Measurements from ENCODE around the gene BAD. TPM values are rescaled to one million over a fixed set of nuclear protein-coding genes. Genes with fewer than 3 reads are reported as not detected.

The BAD gene
- total RNA-seq, 2 experiments from 2014 or later, result 21.2 to 74.2 TPM

- ChIA-PET CTCF (ENCODE audit: unreplicated experiment) (no interaction called here), POLR2A (interaction anchor here (0.6 to 2.1 kb wide), 3 partner anchors 15 to 30 kb away, joined by 3 to 15 read pairs (median 4); partner anchors contain the start of gene FERMT3)
- no peaks in the 10 kb centered on the region; the same call in 1 of the 2 replicates for H4K20me1 ChIP-seq (ENCODE audit: insufficient read depth, low read length)
- no peak overlapping the region for H3K4me3 ChIP-seq (ENCODE audit: low read depth, low read length, poor library complexity, severe bottlenecking)
- no peaks in the 10 kb centered on the region for H3K9me2 ChIP-seq (ENCODE audit: insufficient read depth, low read length)
- peaks cover 15% of the 10 kb centered on the region for H3K4me1 ChIP-seq (ENCODE audit: insufficient read depth, low read length, poor library complexity, severe bottlenecking)
- intact Hi-C loops (cut with micrococcal nuclease; ENCODE audit: unreplicated experiment), result no loop called here
- H2AFZ ChIP-seq (ENCODE audit: low read length), result no peak overlapping the region
- peaks cover 8% of the 10 kb centered on the region; the same call in 1 of the 2 replicates for H3K79me2 ChIP-seq (ENCODE audit: insufficient read depth, low read depth, low read length)
- no peak overlapping the region for H3K27ac ChIP-seq (ENCODE audit: low read depth, low read length, poor library complexity, severe bottlenecking)
- no TSS peak for BruUV-seq (replicated peaks)
- DNase-seq (ENCODE audit: low spot score), result no peak
- no peak overlapping the region for H3K4me2 ChIP-seq (ENCODE audit: low read length)
- H3K36me3 ChIP-seq (ENCODE audit: insufficient read depth, low read length), result peaks cover 61% of the 10 kb centered on the region
- no peak for TF ChIP-seq EZH2phosphoT487 (IDR thresholded peaks at IDR 0.05; ENCODE audit: borderline replicate concordance, low read depth, low read length)
- TF ChIP-seq, protein P1, sequence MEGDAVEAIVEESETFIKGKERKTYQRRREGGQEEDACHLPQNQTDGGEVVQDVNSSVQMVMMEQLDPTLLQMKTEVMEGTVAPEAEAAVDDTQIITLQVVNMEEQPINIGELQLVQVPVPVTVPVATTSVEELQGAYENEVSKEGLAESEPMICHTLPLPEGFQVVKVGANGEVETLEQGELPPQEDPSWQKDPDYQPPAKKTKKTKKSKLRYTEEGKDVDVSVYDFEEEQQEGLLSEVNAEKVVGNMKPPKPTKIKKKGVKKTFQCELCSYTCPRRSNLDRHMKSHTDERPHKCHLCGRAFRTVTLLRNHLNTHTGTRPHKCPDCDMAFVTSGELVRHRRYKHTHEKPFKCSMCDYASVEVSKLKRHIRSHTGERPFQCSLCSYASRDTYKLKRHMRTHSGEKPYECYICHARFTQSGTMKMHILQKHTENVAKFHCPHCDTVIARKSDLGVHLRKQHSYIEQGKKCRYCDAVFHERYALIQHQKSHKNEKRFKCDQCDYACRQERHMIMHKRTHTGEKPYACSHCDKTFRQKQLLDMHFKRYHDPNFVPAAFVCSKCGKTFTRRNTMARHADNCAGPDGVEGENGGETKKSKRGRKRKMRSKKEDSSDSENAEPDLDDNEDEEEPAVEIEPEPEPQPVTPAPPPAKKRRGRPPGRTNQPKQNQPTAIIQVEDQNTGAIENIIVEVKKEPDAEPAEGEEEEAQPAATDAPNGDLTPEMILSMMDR (conservative IDR thresholded peaks at IDR 0.05; ENCODE audit: low read length), result no peak
- no peaks in the 10 kb centered on the region for H3K9me3 ChIP-seq (ENCODE audit: low read length)
Measured at GRCh38 chr11:64222651-64223000, 61.8 kb downstream of the BAD start.

GRCh38 chr11:64220798-64221197 is 63.7 kb downstream of the BAD start:
- no peak overlapping the region for H3K4me3 ChIP-seq (ENCODE audit: low read depth, low read length, poor library complexity, severe bottlenecking)
- H2AFZ ChIP-seq (ENCODE audit: low read length), result no peak overlapping the region
- no peaks in the 10 kb centered on the region for H3K9me2 ChIP-seq (ENCODE audit: insufficient read depth, low read length)
- H4K20me1 ChIP-seq (ENCODE audit: insufficient read depth, low read length), result no peaks in the 10 kb centered on the region; the same call in 1 of the 2 replicates
- H3K4me1 ChIP-seq (ENCODE audit: insufficient read depth, low read length, poor library complexity, severe bottlenecking), result peaks cover 7% of the 10 kb centered on the region
- H3K9me3 ChIP-seq (ENCODE audit: low read length), result no peaks in the 10 kb centered on the region
- no TSS peak for BruUV-seq (replicated peaks)
- peaks cover 73% of the 10 kb centered on the region for H3K36me3 ChIP-seq (ENCODE audit: insufficient read depth, low read length)
- H3K79me2 ChIP-seq (ENCODE audit: insufficient read depth, low read depth, low read length), result no peaks in the 10 kb centered on the region
- H3K27ac ChIP-seq (ENCODE audit: low read depth, low read length, poor library complexity, severe bottlenecking), result no peak overlapping the region
- H3K4me2 ChIP-seq (ENCODE audit: low read length), result no peak overlapping the region
- intact Hi-C loops (cut with micrococcal nuclease; ENCODE audit: unreplicated experiment), result no loop called here
- DNase-seq (ENCODE audit: low spot score), result no peak
- TF ChIP-seq, protein P1 (conservative IDR thresholded peaks at IDR 0.05; ENCODE audit: low read length), result no peak
- no peak for TF ChIP-seq EZH2phosphoT487 (IDR thresholded peaks at IDR 0.05; ENCODE audit: borderline replicate concordance, low read depth, low read length)
- ChIA-PET POLR2A (interaction anchor here (1.0 kb wide), 1 partner anchor 14 kb away, joined by 3 read pairs; the partner anchor contains the start of gene FERMT3), CTCF (ENCODE audit: unreplicated experiment) (no interaction called here)

GRCh38 chr11:64220271-64220670 is 64.2 kb downstream of the BAD start:
- H2AFZ ChIP-seq (ENCODE audit: low read length), result no peak overlapping the region
- H3K4me2 ChIP-seq (ENCODE audit: low read length), result no peak overlapping the region
- intact Hi-C loops (cut with micrococcal nuclease; ENCODE audit: unreplicated experiment), result no loop called here
- H4K20me1 ChIP-seq (ENCODE audit: insufficient read depth, low read length), result no peaks in the 10 kb centered on the region; the same call in 1 of the 2 replicates
- no peaks in the 10 kb centered on the region for H3K9me2 ChIP-seq (ENCODE audit: insufficient read depth, low read length)
- no peak for TF ChIP-seq EZH2phosphoT487 (IDR thresholded peaks at IDR 0.05; ENCODE audit: borderline replicate concordance, low read depth, low read length)
- TF ChIP-seq, protein P1 (conservative IDR thresholded peaks at IDR 0.05; ENCODE audit: low read length), result no peak
- DNase-seq (ENCODE audit: low spot score), result no peak
- no TSS peak for BruUV-seq (replicated peaks)
- ChIA-PET CTCF (ENCODE audit: unreplicated experiment) (no interaction called here), POLR2A (no interaction called here)
- no peaks in the 10 kb centered on the region for H3K79me2 ChIP-seq (ENCODE audit: insufficient read depth, low read depth, low read length)
- H3K36me3 ChIP-seq (ENCODE audit: insufficient read depth, low read length), result peaks cover 78% of the 10 kb centered on the region
- no peak overlapping the region for H3K27ac ChIP-seq (ENCODE audit: low read depth, low read length, poor library complexity, severe bottlenecking)
- no peaks in the 10 kb centered on the region for H3K9me3 ChIP-seq (ENCODE audit: low read length)
- no peak overlapping the region for H3K4me3 ChIP-seq (ENCODE audit: low read depth, low read length, poor library complexity, severe bottlenecking)
- H3K4me1 ChIP-seq (ENCODE audit: insufficient read depth, low read length, poor library complexity, severe bottlenecking), result peaks cover 4% of the 10 kb centered on the region

Small RNA genes lying within 50 kb of the gene (small RNA-seq; reads per million reads assigned to genes)
- gene RF00019, result not detected

Other genes starting within 250 kb of the BAD start
- not detected in 2 replicates for gene FLRT1, start 248.7 kb downstream of the BAD start, total RNA-seq (2014; rRNA removed; shearing (Covaris generic))
- 0.11 TPM in 1 of 2 replicates, not detected in the other for gene FLRT1, start 248.7 kb downstream of the BAD start, total RNA-seq (2022)
- gene MACROD1, start 118.6 kb downstream of the BAD start, total RNA-seq (2014; rRNA removed; shearing (Covaris generic)), result 24.8 and 25.4 TPM in 2 replicates
- 14.4 and 14.7 TPM in 2 replicates for gene MACROD1, start 118.6 kb downstream of the BAD start, total RNA-seq (2022)
- gene STIP1, start 98.5 kb downstream of the BAD start, total RNA-seq (2014; rRNA removed; shearing (Covaris generic)), result 271 and 309 TPM in 2 replicates
- gene STIP1, start 98.5 kb downstream of the BAD start, total RNA-seq (2022), result 186 and 240 TPM in 2 replicates
- gene FERMT3, start 77.9 kb downstream of the BAD start, total RNA-seq (2014; rRNA removed; shearing (Covaris generic)), result 116 and 120 TPM in 2 replicates
- 167 and 201 TPM in 2 replicates for gene FERMT3, start 77.9 kb downstream of the BAD start, total RNA-seq (2022)
- gene TRPT1, start 58.5 kb downstream of the BAD start, total RNA-seq (2014; rRNA removed; shearing (Covaris generic)), result 35.7 and 49.0 TPM in 2 replicates
- 40.1 and 40.6 TPM in 2 replicates for gene TRPT1, start 58.5 kb downstream of the BAD start, total RNA-seq (2022)
- 54.6 and 81.4 TPM in 2 replicates for gene NUDT22, start 58.4 kb downstream of the BAD start, total RNA-seq (2014; rRNA removed; shearing (Covaris generic))
- gene NUDT22, start 58.4 kb downstream of the BAD start, total RNA-seq (2022), result 98.4 and 100 TPM in 2 replicates
- 14.1 and 19.2 TPM in 2 replicates for gene DNAJC4, start 54.1 kb downstream of the BAD start, total RNA-seq (2014; rRNA removed; shearing (Covaris generic))
- gene DNAJC4, start 54.1 kb downstream of the BAD start, total RNA-seq (2022), result 42.4 and 56.0 TPM in 2 replicates
- gene VEGFB, start 50.1 kb downstream of the BAD start, total RNA-seq (2014; rRNA removed; shearing (Covaris generic)), result 35.3 and 46.3 TPM in 2 replicates
- gene VEGFB, start 50.1 kb downstream of the BAD start, total RNA-seq (2022), result 59.6 and 60.8 TPM in 2 replicates
- gene FKBP2, start 43.6 kb downstream of the BAD start, total RNA-seq (2014; rRNA removed; shearing (Covaris generic)), result 57.3 and 70.6 TPM in 2 replicates
- 39.7 and 45.5 TPM in 2 replicates for gene FKBP2, start 43.6 kb downstream of the BAD start, total RNA-seq (2022)
- 198 and 219 TPM in 2 replicates for gene PPP1R14B, start 37.7 kb downstream of the BAD start, total RNA-seq (2014; rRNA removed; shearing (Covaris generic))
- gene PPP1R14B, start 37.7 kb downstream of the BAD start, total RNA-seq (2022), result 207 and 223 TPM in 2 replicates
- 7.6 and 8.6 TPM in 2 replicates for gene PLCB3, start 33.1 kb downstream of the BAD start, total RNA-seq (2014; rRNA removed; shearing (Covaris generic))
- 10.3 and 12.4 TPM in 2 replicates for gene PLCB3, start 33.1 kb downstream of the BAD start, total RNA-seq (2022)
- gene GPR137, start 1.2 kb upstream of the BAD start, total RNA-seq (2014; rRNA removed; shearing (Covaris generic)), result 18.3 and 19.5 TPM in 2 replicates
- gene GPR137, start 1.2 kb upstream of the BAD start, total RNA-seq (2022), result 49.6 and 52.3 TPM in 2 replicates
- gene KCNK4, start 6.6 kb upstream of the BAD start, total RNA-seq (2014; rRNA removed; shearing (Covaris generic)), result 0.95 TPM in 1 of 2 replicates, not detected in the other
- gene KCNK4, start 6.6 kb upstream of the BAD start, total RNA-seq (2022), result 0.80 and 0.92 TPM in 2 replicates
- 0.38 and 3.2 TPM in 2 replicates for gene CATSPERZ, start 15.7 kb upstream of the BAD start, total RNA-seq (2014; rRNA removed; shearing (Covaris generic))
- gene CATSPERZ, start 15.7 kb upstream of the BAD start, total RNA-seq (2022), result 1.4 TPM in 1 of 2 replicates, not detected in the other
- 28.6 and 42.3 TPM in 2 replicates for gene ESRRA, start 20.9 kb upstream of the BAD start, total RNA-seq (2014; rRNA removed; shearing (Covaris generic))
- gene ESRRA, start 20.9 kb upstream of the BAD start, total RNA-seq (2022), result 44.9 and 57.8 TPM in 2 replicates
- 322 and 414 TPM in 2 replicates for gene TRMT112, start 32.9 kb upstream of the BAD start, total RNA-seq (2014; rRNA removed; shearing (Covaris generic))
- 198 and 205 TPM in 2 replicates for gene TRMT112, start 32.9 kb upstream of the BAD start, total RNA-seq (2022)
- gene PRDX5, start 33.5 kb upstream of the BAD start, total RNA-seq (2014; rRNA removed; shearing (Covaris generic)), result 177 and 200 TPM in 2 replicates
- gene PRDX5, start 33.5 kb upstream of the BAD start, total RNA-seq (2022), result 168 and 217 TPM in 2 replicates
- 40.7 and 44.1 TPM in 2 replicates for gene CCDC88B, start 55.5 kb upstream of the BAD start, total RNA-seq (2014; rRNA removed; shearing (Covaris generic))
- gene CCDC88B, start 55.5 kb upstream of the BAD start, total RNA-seq (2022), result 61.5 and 67.2 TPM in 2 replicates
- gene RPS6KA4, start 74.5 kb upstream of the BAD start, total RNA-seq (2014; rRNA removed; shearing (Covaris generic)), result 9.0 and 16.7 TPM in 2 replicates
- 11.0 and 13.4 TPM in 2 replicates for gene RPS6KA4, start 74.5 kb upstream of the BAD start, total RNA-seq (2022)

Data from OCI-LY7 (cell line).